Endothelial cell (in vitro differentiated cells): ENCODE data around the gene SETD6. TPM values are rescaled to one million over a fixed set of nuclear protein-coding genes. Genes with fewer than 3 reads are reported as not detected.

Experiments used
- DNase-seq: peaks from one replicate; pipeline ENCODE4 v3.0.0; 2021; ENCODE audit warnings: low spot score
- H3K27ac Mint-ChIP-seq: one replicate; pipeline ENCODE4 v1.8.0; 2021; ENCODE audit warnings: mixed read lengths, inconsistent platforms; ENCODE audit not compliant: unreplicated experiment
- H3K27me3 Mint-ChIP-seq: one replicate; pipeline ENCODE4 v1.8.0; 2021; ENCODE audit warnings: mild to moderate bottlenecking, moderate library complexity, mixed read lengths, inconsistent platforms; ENCODE audit not compliant: unreplicated experiment
- H3K36me3 Mint-ChIP-seq: one replicate; pipeline ENCODE4 v1.8.0; 2021; ENCODE audit warnings: mild to moderate bottlenecking, low read depth, mixed read lengths, inconsistent platforms; ENCODE audit not compliant: unreplicated experiment
- H3K4me1 Mint-ChIP-seq: one replicate; pipeline ENCODE4 v1.8.0; 2021; ENCODE audit warnings: mild to moderate bottlenecking, mixed read lengths, inconsistent platforms; ENCODE audit not compliant: unreplicated experiment
- H3K4me3 Mint-ChIP-seq: one replicate; pipeline ENCODE4 v1.8.0; 2021; ENCODE audit warnings: mild to moderate bottlenecking, mixed read lengths, inconsistent platforms; ENCODE audit not compliant: unreplicated experiment
- H3K9me3 Mint-ChIP-seq: one replicate; pipeline ENCODE4 v1.8.0; 2021; ENCODE audit warnings: mixed read lengths, inconsistent platforms; ENCODE audit not compliant: unreplicated experiment
- total RNA-seq: library from RNA; stranded (reverse); fragmentation: NEBNext Ultra II Directional; extraction: Animal tissue kit (Norgen Biotek cat#: 25700); gene quantifications from one replicate; pipeline ENCODE4 v1.2.1, GENCODE V29; 2021; ENCODE audit not compliant: unreplicated experiment
- TF ChIP-seq, protein P1 (sequence below): fragments of 200-600 bp; sonication (generic); IDR thresholded peaks from one replicate; pipeline ENCODE4 v1.5.0; 2021; ENCODE audit warnings: antibody characterized with exemption; ENCODE audit not compliant: unreplicated experiment

SETD6 gene
- total RNA-seq, 1 donor from 2014 or later: 7.9 TPM

DNA sequence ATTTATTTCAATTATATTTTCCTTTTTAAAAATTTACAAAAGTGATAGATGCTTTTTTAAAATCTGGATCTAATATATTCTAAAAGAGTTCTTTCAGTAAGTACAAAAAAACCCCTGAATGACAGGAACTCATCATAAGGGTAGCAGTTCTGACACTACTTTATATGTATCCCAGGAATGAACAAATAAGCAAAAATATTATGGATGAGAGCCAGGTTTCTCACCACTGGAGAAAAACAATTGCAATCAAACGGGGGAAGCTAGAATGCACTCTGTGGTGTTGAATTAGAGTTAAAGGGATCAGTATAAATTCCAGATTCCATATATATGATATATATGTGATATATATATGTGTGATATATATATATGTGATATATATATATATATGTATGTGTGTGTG lies 38.5 kb upstream of the SETD6 start:
- Mint-ChIP-seq H3K27me3 (peaks cover 12% of the 10 kb centered on the region), H3K9me3 (no peaks in the 10 kb centered on the region), H3K4me3 (no peak overlapping the region), H3K36me3 (no peaks in the 10 kb centered on the region), H3K27ac (no peak overlapping the region), H3K4me1 (peaks cover 14% of the 10 kb centered on the region)
- TF ChIP-seq, protein P1, sequence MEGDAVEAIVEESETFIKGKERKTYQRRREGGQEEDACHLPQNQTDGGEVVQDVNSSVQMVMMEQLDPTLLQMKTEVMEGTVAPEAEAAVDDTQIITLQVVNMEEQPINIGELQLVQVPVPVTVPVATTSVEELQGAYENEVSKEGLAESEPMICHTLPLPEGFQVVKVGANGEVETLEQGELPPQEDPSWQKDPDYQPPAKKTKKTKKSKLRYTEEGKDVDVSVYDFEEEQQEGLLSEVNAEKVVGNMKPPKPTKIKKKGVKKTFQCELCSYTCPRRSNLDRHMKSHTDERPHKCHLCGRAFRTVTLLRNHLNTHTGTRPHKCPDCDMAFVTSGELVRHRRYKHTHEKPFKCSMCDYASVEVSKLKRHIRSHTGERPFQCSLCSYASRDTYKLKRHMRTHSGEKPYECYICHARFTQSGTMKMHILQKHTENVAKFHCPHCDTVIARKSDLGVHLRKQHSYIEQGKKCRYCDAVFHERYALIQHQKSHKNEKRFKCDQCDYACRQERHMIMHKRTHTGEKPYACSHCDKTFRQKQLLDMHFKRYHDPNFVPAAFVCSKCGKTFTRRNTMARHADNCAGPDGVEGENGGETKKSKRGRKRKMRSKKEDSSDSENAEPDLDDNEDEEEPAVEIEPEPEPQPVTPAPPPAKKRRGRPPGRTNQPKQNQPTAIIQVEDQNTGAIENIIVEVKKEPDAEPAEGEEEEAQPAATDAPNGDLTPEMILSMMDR: no peak
- DNase-seq: no peak

DNA sequence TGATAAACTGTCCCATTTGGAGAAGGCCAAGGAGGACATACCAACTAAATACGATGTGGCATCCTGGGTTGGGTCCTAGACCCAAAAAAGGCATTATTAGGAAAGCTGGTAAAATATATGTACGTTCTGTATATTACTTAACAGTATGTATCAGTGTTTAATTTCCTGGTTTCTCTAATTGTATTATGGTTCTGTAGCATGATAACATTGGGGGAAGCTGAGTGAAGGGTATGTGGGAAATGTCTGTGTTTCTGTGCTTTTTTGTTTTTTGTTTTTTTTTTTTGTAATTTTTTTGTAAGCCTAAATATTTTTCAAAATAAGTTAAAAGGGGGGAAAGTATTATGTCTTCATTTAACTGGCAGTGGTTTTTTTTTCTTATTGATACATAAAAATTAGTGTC lies 36.9 kb upstream of the SETD6 start:
- Mint-ChIP-seq H3K9me3 (no peaks in the 10 kb centered on the region), H3K4me3 (no peak overlapping the region), H3K4me1 (peaks cover 15% of the 10 kb centered on the region), H3K27ac (no peak overlapping the region), H3K36me3 (no peaks in the 10 kb centered on the region), H3K27me3 (peaks cover 11% of the 10 kb centered on the region)
- no peak for DNase-seq
- TF ChIP-seq, protein P1: no peak

GRCh38 chr16:58481226-58481869 lies 34.0 kb upstream of the SETD6 start:
- TF ChIP-seq, protein P1: no peak
- Mint-ChIP-seq H3K27ac (no peak overlapping the region), H3K9me3 (no peaks in the 10 kb centered on the region), H3K4me3 (no peak overlapping the region), H3K36me3 (no peaks in the 10 kb centered on the region), H3K27me3 (peaks cover 3% of the 10 kb centered on the region), H3K4me1 (peaks cover 3% of the 10 kb centered on the region)
- DNase-seq: no peak

- H3K36me3 Mint-ChIP-seq: no peaks in the 10 kb centered on the region
- no peak overlapping the region for H3K4me3 Mint-ChIP-seq
- H3K9me3 Mint-ChIP-seq: no peaks in the 10 kb centered on the region
- no peak overlapping the region for H3K27ac Mint-ChIP-seq
- H3K4me1 Mint-ChIP-seq: peaks cover 3% of the 10 kb centered on the region
- peaks cover 3% of the 10 kb centered on the region for H3K27me3 Mint-ChIP-seq
- TF ChIP-seq, protein P1: no peak
- DNase-seq: no peak
Measured at GRCh38 chr16:58481931-58482330, 33.4 kb upstream of the SETD6 start.

GRCh38 chr16:58485184-58485887 lies 30.0 kb upstream of the SETD6 start:
- Mint-ChIP-seq H3K4me1 (peaks cover 3% of the 10 kb centered on the region), H3K9me3 (no peaks in the 10 kb centered on the region), H3K4me3 (no peak overlapping the region), H3K27me3 (peaks cover 10% of the 10 kb centered on the region), H3K27ac (no peak overlapping the region), H3K36me3 (no peaks in the 10 kb centered on the region)
- TF ChIP-seq, protein P1: no peak
- DNase-seq: no peak
